ENCODE data around the gene TRNAU1AP. TPM values are rescaled to one million over a fixed set of nuclear protein-coding genes. Genes with fewer than 3 reads are reported as not detected.
"Not testable (repeated sequence)": the region's sequence is repeated elsewhere in the genome, so short reads cannot be mapped to it uniquely, and the experiment has no call there.

TRNAU1AP gene
- total RNA-seq, 1 donor from 2014 or later, result 11.0 TPM

DNA sequence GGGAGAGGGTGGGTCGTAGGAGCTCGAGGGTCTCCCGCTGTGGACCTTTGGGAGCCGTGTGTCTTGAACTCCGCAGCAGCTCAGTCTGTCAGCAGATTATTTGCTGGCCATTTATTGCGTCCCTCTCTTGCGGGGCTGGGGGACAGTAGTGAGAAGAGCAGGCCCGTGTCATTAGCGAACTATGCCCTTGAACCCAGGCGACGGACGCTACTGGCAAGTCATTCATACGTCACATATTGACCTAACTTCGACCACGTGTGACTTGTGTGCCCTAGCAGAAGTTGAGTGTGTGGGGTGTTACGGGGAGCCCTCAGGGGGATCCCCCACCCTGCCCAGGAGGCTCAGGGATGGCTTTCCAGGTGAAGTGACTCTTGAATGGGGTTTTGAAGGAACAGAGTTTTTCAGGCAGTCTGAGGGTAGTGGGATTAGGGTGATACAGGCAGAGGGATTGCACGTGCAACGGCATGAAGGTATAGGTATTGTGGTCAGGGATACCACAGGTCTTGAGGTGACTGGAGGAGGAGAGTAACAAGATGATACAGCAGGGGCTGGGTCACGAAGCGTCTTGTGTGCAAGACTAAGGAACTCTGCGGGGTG, 34.0 kb upstream of the TRNAU1AP start:
- Histone ChIP-seq H3K27me3 (no peaks in the 10 kb centered on the region), H3K4me1 (peaks cover 9 to 13% of the 10 kb centered on the region in 2 donors), H3K36me3 (peaks cover 11 to 16% of the 10 kb centered on the region in 2 donors), H3K9me3 (no peaks in the 10 kb centered on the region), H3K27ac (peak overlapping the region in 1 of 2 donors; percentile 87), H3K4me3 (peak overlapping the region; percentile 69 to 97)
- intact Hi-C loops (cut with DNase I), result loop anchor here (1.0 to 5.0 kb wide), 6 partner anchors 34 to 358 kb away; partner anchors contain the start of genes TAF12, TRNAU1AP and YTHDF2
- TF ChIP-seq, protein P1, sequence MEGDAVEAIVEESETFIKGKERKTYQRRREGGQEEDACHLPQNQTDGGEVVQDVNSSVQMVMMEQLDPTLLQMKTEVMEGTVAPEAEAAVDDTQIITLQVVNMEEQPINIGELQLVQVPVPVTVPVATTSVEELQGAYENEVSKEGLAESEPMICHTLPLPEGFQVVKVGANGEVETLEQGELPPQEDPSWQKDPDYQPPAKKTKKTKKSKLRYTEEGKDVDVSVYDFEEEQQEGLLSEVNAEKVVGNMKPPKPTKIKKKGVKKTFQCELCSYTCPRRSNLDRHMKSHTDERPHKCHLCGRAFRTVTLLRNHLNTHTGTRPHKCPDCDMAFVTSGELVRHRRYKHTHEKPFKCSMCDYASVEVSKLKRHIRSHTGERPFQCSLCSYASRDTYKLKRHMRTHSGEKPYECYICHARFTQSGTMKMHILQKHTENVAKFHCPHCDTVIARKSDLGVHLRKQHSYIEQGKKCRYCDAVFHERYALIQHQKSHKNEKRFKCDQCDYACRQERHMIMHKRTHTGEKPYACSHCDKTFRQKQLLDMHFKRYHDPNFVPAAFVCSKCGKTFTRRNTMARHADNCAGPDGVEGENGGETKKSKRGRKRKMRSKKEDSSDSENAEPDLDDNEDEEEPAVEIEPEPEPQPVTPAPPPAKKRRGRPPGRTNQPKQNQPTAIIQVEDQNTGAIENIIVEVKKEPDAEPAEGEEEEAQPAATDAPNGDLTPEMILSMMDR (IDR thresholded peaks at IDR 0.05), result no peak
- no peak for DNase-seq (ENCODE audit: low spot score in 2 of 2)

DNA sequence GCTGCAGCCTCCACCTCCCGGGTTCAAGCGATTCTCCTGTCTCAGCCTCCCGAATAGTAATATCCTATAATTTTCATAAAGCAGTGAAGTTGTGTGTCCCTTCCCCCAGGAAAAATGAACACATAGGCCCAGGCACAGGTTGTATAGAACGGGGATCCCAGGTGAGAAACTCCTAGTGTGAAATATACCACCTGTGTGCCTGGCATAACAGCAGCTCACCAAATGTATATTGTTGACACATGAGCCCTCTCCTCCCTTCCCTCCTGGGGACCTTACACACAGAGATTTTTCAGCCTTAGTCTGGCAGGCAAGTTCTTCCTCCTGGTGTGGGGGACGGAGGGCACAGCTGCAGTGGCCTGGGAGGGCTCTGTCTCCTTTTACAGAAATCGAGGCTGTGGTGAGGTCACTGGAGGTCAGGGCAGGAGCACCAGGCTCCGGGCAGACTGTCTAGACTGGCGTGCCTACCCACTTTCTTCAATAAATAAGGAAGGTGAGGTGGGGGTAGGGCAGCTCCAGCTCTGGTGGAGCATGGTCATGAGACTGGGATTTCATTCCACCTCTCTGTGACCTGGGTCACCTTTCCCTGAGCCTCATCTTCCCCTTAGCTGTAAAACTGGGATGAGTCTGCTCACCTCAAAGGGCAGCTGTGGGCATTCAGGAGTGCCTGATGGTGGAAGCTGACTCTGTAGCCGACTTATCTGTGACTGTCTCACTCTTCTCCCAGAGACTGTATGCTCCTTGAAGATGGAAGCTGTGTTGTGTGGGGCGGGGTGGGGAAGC, 32.7 kb upstream of the TRNAU1AP start:
- H3K9me3 ChIP-seq, result no peaks in the 10 kb centered on the region
- intact Hi-C loops (cut with DNase I), result loop anchor here (2.0 to 5.0 kb wide), 4 partner anchors 33 to 217 kb away; partner anchors contain the start of genes TAF12, TRNAU1AP and YTHDF2
- peaks cover 3 to 6% of the 10 kb centered on the region in 2 donors for H3K36me3 ChIP-seq
- H3K4me3 ChIP-seq, result no peak overlapping the region
- TF ChIP-seq, protein P1 (IDR thresholded peaks at IDR 0.05), result no peak
- peaks cover 9 to 13% of the 10 kb centered on the region in 2 donors for H3K4me1 ChIP-seq
- H3K27me3 ChIP-seq, result no peaks in the 10 kb centered on the region
- no peak for DNase-seq (ENCODE audit: low spot score in 2 of 2)
- H3K27ac ChIP-seq, result no peak overlapping the region

DNA sequence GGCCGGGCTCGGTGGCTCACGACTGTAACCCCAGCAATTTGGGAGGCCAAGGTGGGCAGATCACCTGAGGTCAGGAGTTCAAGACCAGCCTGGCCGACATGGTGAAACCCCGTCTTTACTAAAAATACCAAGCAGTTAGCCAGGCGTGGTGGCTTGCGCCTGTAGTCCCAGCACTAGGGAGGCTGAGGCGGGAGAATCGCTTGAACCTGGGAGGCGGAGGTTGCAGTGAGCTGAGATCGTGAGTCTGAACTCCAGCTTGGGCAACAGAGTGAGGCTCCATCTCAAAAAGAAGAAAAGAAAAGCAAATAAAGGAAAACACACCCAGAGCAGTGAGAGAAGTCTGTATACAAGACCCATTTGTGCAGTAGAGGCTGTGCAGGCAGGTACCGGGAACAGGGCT, 32.1 kb upstream of the TRNAU1AP start:
- DNase-seq (ENCODE audit: low spot score in 2 of 2); intact Hi-C loops (cut with DNase I); H3K9me3 ChIP-seq; H3K27me3 ChIP-seq; H3K36me3 ChIP-seq; H3K27ac ChIP-seq; H3K4me3 ChIP-seq: not testable (repeated sequence)
- H3K4me1 ChIP-seq, result peaks cover 9 to 13% of the 10 kb centered on the region in 2 donors

DNA sequence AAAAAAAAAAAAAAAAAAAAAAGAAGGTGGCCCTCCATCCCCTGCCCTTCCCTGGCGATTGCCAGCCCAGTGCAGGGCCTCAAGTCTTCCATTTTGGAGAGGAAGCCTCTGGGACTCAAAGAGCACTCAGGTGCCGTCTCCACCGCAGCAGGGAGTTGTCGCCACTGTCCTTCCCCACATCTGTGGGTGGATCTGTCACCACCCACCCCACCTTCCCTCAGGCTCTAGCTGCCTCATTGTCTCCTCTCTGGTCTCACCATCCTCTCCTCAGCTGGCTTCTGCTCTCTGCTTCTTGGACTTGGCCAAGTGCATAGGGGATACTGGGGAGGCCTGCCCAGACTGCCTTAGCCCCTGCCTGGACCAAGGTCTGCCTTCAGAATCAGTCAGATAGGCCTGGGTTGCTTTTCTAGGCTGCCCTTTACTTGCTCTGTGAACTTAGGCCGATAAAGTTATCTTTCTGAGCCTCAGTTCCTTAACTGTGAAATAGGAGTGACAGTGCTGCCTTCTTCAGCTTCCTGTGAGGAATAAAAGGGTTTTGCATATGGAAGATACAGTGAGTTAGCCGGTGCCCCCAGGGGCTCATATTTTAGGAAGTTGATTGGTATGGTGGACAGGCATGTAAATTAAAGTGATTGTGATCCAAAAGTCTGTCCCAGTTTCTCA, 31.3 kb upstream of the TRNAU1AP start:
- H3K27me3 ChIP-seq, result no peaks in the 10 kb centered on the region
- H3K36me3 ChIP-seq, result no peaks in the 10 kb centered on the region
- H3K9me3 ChIP-seq, result no peaks in the 10 kb centered on the region
- no peak overlapping the region for H3K4me3 ChIP-seq
- no peak overlapping the region for H3K27ac ChIP-seq
- TF ChIP-seq, protein P1 (IDR thresholded peaks at IDR 0.05), result no peak
- H3K4me1 ChIP-seq, result peaks cover 9 to 13% of the 10 kb centered on the region in 2 donors
- DNase-seq (ENCODE audit: low spot score in 2 of 2), result no peak
- intact Hi-C loops (cut with DNase I), result no loop called here

DNA sequence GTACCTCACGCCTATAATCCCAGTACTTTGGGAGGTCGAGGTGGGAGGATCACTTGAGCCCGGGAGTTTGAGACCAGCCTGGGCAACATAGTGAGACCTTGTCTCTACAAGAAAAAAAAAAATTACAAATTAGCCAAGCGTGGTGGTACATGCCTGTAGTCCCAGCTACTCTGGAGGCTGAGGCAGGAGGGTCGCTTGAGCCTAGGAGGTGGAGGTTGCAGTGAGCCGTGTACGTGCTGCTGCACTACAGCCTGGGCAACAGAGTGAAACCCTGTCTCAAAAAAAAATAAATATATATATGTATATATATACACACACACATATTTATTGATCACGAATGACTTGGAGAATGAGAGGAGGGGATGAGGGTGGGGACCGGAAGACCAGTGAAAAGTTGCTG, 30.3 kb upstream of the TRNAU1AP start:
- DNase-seq (ENCODE audit: low spot score in 2 of 2); H3K27ac ChIP-seq; H3K27me3 ChIP-seq; H3K9me3 ChIP-seq; intact Hi-C loops (cut with DNase I); H3K4me3 ChIP-seq; H3K36me3 ChIP-seq: not testable (repeated sequence)
- H3K4me1 ChIP-seq, result peaks cover 8 to 12% of the 10 kb centered on the region in 2 donors

DNA sequence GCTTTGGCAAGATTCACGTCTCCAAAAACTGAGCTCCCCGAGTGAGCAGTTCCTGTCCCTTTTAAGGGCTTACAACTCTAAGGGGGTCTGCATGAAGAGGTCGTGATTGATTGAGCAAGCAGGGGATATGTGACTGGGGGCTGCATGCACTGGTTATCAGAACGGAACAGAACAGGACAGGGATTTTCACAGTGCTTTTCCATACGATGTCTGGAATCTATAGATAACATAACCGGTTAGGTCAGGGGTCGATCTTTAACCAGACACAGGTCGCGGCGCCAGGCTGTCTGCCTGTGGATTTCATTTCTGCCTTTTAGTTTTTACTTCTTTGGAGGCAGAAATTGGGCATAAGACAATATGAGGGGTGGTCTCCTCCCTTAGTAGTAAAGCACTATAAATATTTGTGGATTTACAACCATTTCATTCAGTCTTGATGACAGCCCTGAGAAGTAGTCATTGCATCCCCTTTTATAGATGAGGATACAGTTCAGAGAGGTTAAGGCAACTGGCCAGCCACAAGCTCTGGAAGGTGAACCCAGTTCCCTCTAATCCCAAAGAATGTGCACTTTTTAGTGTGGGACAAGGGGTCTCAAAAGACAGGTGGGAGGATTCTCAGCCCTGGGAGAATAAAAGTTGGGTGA, 27.8 kb upstream of the TRNAU1AP start:
- H3K4me1 ChIP-seq; DNase-seq (ENCODE audit: low spot score in 2 of 2); H3K27ac ChIP-seq; H3K27me3 ChIP-seq; intact Hi-C loops (cut with DNase I); H3K4me3 ChIP-seq; H3K36me3 ChIP-seq; H3K9me3 ChIP-seq: not testable (repeated sequence)
